Measurements from ENCODE around the gene PHRF1. TPM values are rescaled to one million over a fixed set of nuclear protein-coding genes. Genes with fewer than 3 reads are reported as not detected.

The PHRF1 gene
- total and polyA plus RNA-seq, 9 of the 15 experiments (the other 6 are each of a cell fraction or from before 2014, with no cell fraction given) = 0.07 to 37.2 (median 7.7) TPM

GRCh38 chr11:617199-617911, 41.1 kb downstream of the PHRF1 start:
- Histone ChIP-seq H3K9me1 (ENCODE audit: control insufficient read depth, insufficient read depth, low read length) (peaks cover 6% of the 10 kb centered on the region), H3K9me3 (replicated peaks; ENCODE audit: control insufficient read depth, insufficient read depth, low read depth, low read length) (no peaks in the 10 kb centered on the region), H3K36me3 (ENCODE audit: control insufficient read depth, insufficient read depth, low read length) (peaks cover 64% of the 10 kb centered on the region; the same call in 2 of the 3 replicates), H3K4me1 (replicated peaks in 1 of 2; ENCODE audit: control insufficient read depth in 2 of 2, insufficient read depth in 2 of 2, low read length in 2 of 2) (peaks cover 8 to 83% of the 10 kb centered on the region in 2 experiments), H3K4me2 (ENCODE audit: insufficient read depth, low read length) (no peak overlapping the region), H3K9ac (ENCODE audit: insufficient read depth in 1 of 2, low read depth in 2 of 2, low read length in 2 of 2) (no peak overlapping the region), H4K20me1 (replicated peaks; ENCODE audit: control insufficient read depth, insufficient read depth, low read length) (peaks cover 10% of the 10 kb centered on the region; the same call in 1 of the 2 replicates), H2AFZ (ENCODE audit: low read depth, low read length) (no peak overlapping the region), H3K79me2 (ENCODE audit: control insufficient read depth, insufficient read depth, low read length) (peaks cover 9% of the 10 kb centered on the region; the same call in 1 of the 3 replicates), H3K4me3 (no peak overlapping the region), H3K27ac (ENCODE audit: extremely low read depth, low read depth, low read length) (no peak overlapping the region), H3K27me3 (ENCODE audit: control insufficient read depth in 2 of 2, insufficient read depth in 2 of 2, low read length in 2 of 2) (no peaks in the 10 kb centered on the region)
- ChIA-PET CTCF (ENCODE audit: low intra/inter-chr PET ratio) (no interaction called here), POLR2A (interaction anchor here (0.7 kb wide), 1 partner anchor 194 kb away, joined by 3 read pairs; no protein-coding TSS in a partner anchor)
- intact Hi-C loops (cut with micrococcal nuclease) = loop anchor here (10.0 kb wide), 1 partner anchor 63 kb away; no protein-coding TSS in a partner anchor
- TF ChIP-seq FOXO4 (CRISPR knock-in tag; IDR thresholded peaks at IDR 0.05) = no peak
- TF ChIP-seq DACH1 (IDR thresholded peaks at IDR 0.05; ENCODE audit: partially characterized antibody) = no peak
- peak; percentile 12 for TF ChIP-seq POLR2G (IDR thresholded peaks at IDR 0.05; ENCODE audit: low read depth, low read length)
- peak; percentile 58 for TF ChIP-seq PCBP1 (IDR thresholded peaks at IDR 0.05; ENCODE audit: low read depth, low read length, poor library complexity, severe bottlenecking)
- in situ Hi-C loops (cut with MboI) = no loop called here
- ATAC-seq (no peak), DNase-seq (ENCODE audit: extremely low read depth in 1 of 4, low spot score in 3 of 4) (no peak), FAIRE-seq (no peak)
- WGBS (ENCODE audit: insufficient coverage, low coverage, missing lambda C conversion rate) = 92% methylated on average over 5 of the region's 57 CpGs
- no TSS peak for BruUV-seq (replicated peaks)

All from K562 (cell line).